VCaP (cell line): ENCODE results near the gene TEAD1.

ENCODE experiments used
- H3K27ac ChIP-seq: fragments of 450-650 bp; 2 replicates; pipeline ENCODE4 v1.5.1; 2017
- CTCF ChIP-seq: fragments of 450-650 bp; conservative IDR thresholded peaks from 2 replicates; pipeline ENCODE4 v1.5.1; 2017; ENCODE audit warnings: mild to moderate bottlenecking, moderate library complexity

Gene TEAD1

GRCh38 chr11:12989428-12990161 is 315.4 kb downstream of the TEAD1 start:
- no peak overlapping the region for H3K27ac ChIP-seq
- TF ChIP-seq CTCF, result no peak

GRCh38 chr11:12990162-12990480 is 315.9 kb downstream of the TEAD1 start:
- no peak for TF ChIP-seq CTCF
- H3K27ac ChIP-seq, result no peak overlapping the region

- TF ChIP-seq CTCF, result no peak
- H3K27ac ChIP-seq, result peak overlapping the region; percentile 56
These were observed 317.2 kb downstream of the TEAD1 start for GRCh38 chr11:12991426-12991825.

- no peak for TF ChIP-seq CTCF
- no peak overlapping the region for H3K27ac ChIP-seq
These were observed 319.4 kb downstream of the TEAD1 start for GRCh38 chr11:12993626-12994025.
